SU-DHL-6 (cell line): ENCODE measurements around the gene C10orf62.

Experiments used
- EZH2phosphoT487 ChIP-seq: fragments of 200-600 bp; sonication (generic), shearing (Covaris generic); conservative IDR thresholded peaks from 2 replicates; pipeline ENCODE4 v1.6.1; 2018; ENCODE audit warnings: mild to moderate bottlenecking, antibody characterized with exemption, low read length, moderate library complexity, mixed read lengths
- TF ChIP-seq, protein P1 (sequence below): fragments of 200-600 bp; sonication (generic); IDR thresholded peaks from one replicate; pipeline ENCODE4 v1.5.1; 2017; ENCODE audit warnings: antibody characterized with exemption, mild to moderate bottlenecking, low read length, moderate library complexity; ENCODE audit not compliant: insufficient read depth, poor library complexity, severe bottlenecking

DNA sequence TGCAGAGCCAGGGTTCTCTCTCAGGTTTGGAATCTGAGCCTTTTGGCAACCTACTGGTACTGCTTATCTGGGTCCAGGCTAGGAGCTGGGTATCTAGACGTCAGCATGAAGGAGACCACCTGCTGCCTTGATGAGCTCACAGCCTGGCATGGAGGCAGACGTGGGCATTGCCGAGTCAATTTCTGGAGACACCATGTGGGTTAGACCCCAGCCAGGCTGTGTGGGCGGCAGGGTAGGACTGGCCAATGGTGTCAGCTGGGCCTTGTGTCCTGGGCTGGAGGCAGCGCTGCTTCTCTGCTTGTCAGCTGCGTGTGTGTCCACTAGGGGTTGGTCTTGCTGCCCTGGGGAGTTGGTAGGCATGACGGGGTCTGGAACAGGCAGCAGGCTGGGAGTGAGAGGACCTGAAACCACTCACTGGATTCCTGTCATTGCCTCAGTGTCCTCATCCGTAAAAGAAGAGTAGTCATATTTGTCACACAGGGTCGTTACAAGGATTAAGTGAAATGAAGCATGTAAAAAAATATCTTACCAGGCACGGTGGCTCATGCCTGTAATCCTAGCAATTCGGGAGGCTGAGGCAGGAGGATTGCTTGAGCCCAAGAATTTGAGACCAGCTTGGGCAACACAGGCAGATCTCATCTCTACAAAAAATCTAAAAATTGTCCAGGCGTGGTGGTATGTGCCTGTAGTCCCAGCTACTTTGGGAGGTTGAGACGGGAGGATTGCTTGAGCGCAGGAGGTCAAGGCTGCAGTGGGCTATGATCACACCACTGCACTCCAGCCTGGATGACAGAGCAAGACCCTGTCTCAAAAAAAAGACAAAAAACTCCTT, 48.6 kb upstream of the C10orf62 start:
- TF ChIP-seq, protein P1, sequence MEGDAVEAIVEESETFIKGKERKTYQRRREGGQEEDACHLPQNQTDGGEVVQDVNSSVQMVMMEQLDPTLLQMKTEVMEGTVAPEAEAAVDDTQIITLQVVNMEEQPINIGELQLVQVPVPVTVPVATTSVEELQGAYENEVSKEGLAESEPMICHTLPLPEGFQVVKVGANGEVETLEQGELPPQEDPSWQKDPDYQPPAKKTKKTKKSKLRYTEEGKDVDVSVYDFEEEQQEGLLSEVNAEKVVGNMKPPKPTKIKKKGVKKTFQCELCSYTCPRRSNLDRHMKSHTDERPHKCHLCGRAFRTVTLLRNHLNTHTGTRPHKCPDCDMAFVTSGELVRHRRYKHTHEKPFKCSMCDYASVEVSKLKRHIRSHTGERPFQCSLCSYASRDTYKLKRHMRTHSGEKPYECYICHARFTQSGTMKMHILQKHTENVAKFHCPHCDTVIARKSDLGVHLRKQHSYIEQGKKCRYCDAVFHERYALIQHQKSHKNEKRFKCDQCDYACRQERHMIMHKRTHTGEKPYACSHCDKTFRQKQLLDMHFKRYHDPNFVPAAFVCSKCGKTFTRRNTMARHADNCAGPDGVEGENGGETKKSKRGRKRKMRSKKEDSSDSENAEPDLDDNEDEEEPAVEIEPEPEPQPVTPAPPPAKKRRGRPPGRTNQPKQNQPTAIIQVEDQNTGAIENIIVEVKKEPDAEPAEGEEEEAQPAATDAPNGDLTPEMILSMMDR: no peak
- TF ChIP-seq EZH2phosphoT487: no peak
